ENCODE measurements around the gene GRK5.

- TF ChIP-seq CTCF (IDR thresholded peaks at IDR 0.05) (no peak), POLR2A (IDR thresholded peaks at IDR 0.05) (no peak)
These were observed 242.5 kb downstream of the GRK5 start for GRCh38 chr10:119449760-119450461.

All from thyroid gland (tissue), 4 donors.